ENCODE data around the gene MYL1. TPM values are rescaled to one million over a fixed set of nuclear protein-coding genes. Genes with fewer than 3 reads are reported as not detected.

MYL1 gene
- total RNA-seq, result not detected in 2 replicates
- total RNA-seq (2013), result 271 TPM
- polyA plus RNA-seq, result not detected in 2 replicates
- polyA minus RNA-seq, result not detected in 2 replicates

- Histone ChIP-seq H3K27me3 (replicated peaks in 1 of 4; ENCODE audit: control extremely low read depth in 1 of 4, control insufficient read depth in 3 of 4, insufficient read depth in 4 of 4, low read length in 3 of 4) (no peaks in the 10 kb centered on the region), H2AFZ (ENCODE audit: insufficient read depth, low read depth, low read length, poor library complexity, severe bottlenecking) (no peak within 1 kb of the TSS), H3K4me3 (ENCODE audit: control extremely low read depth in 1 of 5, extremely low read depth in 1 of 5, insufficient read depth in 1 of 5, low read depth in 2 of 5, low read length in 4 of 5) (no peak within 1 kb of the TSS), H3K4me2 (replicated peaks; ENCODE audit: low read depth, low read length, poor library complexity, severe bottlenecking) (no peak within 1 kb of the TSS), H4K20me1 (ENCODE audit: control insufficient read depth, insufficient read depth, low read length, poor library complexity, severe bottlenecking) (no peaks in the 10 kb centered on the region), H3K4me1 (ENCODE audit: control insufficient read depth in 2 of 2, insufficient read depth in 2 of 2, low read length in 2 of 2) (no peaks in the 10 kb centered on the region), H3K9me3 (ENCODE audit: control extremely low read depth in 1 of 3, control insufficient read depth in 2 of 3, insufficient read depth in 1 of 3, low read length in 2 of 3) (no peaks in the 10 kb centered on the region), H3K9ac (ENCODE audit: low read length) (no peak within 1 kb of the TSS), H3K36me3 (replicated peaks in 1 of 2; ENCODE audit: control extremely low read depth in 1 of 2, control insufficient read depth in 1 of 2, extremely low read depth in 1 of 2, insufficient read depth in 2 of 2, low read length in 1 of 2) (no peaks in the 10 kb centered on the region), H3K27ac (ENCODE audit: low read length in 2 of 2) (no peak within 1 kb of the TSS), H3K79me2 (ENCODE audit: control insufficient read depth, insufficient read depth, low read length) (no peaks in the 10 kb centered on the region)
- ChIA-PET CTCF (no interaction called here), POLR2A (no interaction called here)
- TF ChIP-seq EZH2 (IDR thresholded peaks at IDR 0.05; ENCODE audit: borderline replicate concordance, insufficient read depth, low read depth, low read length, poor library complexity, severe bottlenecking) (no peak), CTCF (IDR thresholded peaks at IDR 0.05) (no peak)
- H3K27ac Mint-ChIP-seq, result no peak within 1 kb of the TSS
- no peak within 1 kb of the TSS for H3K4me3 Mint-ChIP-seq
- intact Hi-C loops (cut with micrococcal nuclease), result no loop called here
- no peaks in the 10 kb centered on the region for H3K9me3 Mint-ChIP-seq (ENCODE audit: insufficient read depth)
- WGBS (ENCODE audit: insufficient coverage), result 92% methylated on average over 2 of the region's 5 CpGs
- H3K27me3 Mint-ChIP-seq, result peaks cover 3% of the 10 kb centered on the region
- ATAC-seq (ENCODE audit: low read depth) (no peak), DNase-seq (no peak)
- no peaks in the 10 kb centered on the region for H3K4me1 Mint-ChIP-seq
These were observed at the start of gene MYL1 for GRCh38 chr2:210315015-210315788. TSS of gene MYL1 (minus strand) at chr2:210315174. CDS start at chr2:210315042, 132 bp downstream.

- no peak overlapping the region for H3K4me3 Mint-ChIP-seq
- H3K27ac Mint-ChIP-seq, result no peak overlapping the region
- Histone ChIP-seq H3K27me3 (replicated peaks in 1 of 4; ENCODE audit: control extremely low read depth in 1 of 4, control insufficient read depth in 3 of 4, insufficient read depth in 4 of 4, low read length in 3 of 4) (no peaks in the 10 kb centered on the region), H3K4me1 (ENCODE audit: control insufficient read depth in 2 of 2, insufficient read depth in 2 of 2, low read length in 2 of 2) (no peaks in the 10 kb centered on the region), H3K9ac (ENCODE audit: low read length) (no peak overlapping the region), H3K4me2 (replicated peaks; ENCODE audit: low read depth, low read length, poor library complexity, severe bottlenecking) (no peak overlapping the region), H3K4me3 (ENCODE audit: control extremely low read depth in 1 of 5, extremely low read depth in 1 of 5, insufficient read depth in 1 of 5, low read depth in 2 of 5, low read length in 4 of 5) (no peak overlapping the region), H3K79me2 (ENCODE audit: control insufficient read depth, insufficient read depth, low read length) (no peaks in the 10 kb centered on the region), H4K20me1 (ENCODE audit: control insufficient read depth, insufficient read depth, low read length, poor library complexity, severe bottlenecking) (no peaks in the 10 kb centered on the region), H3K27ac (ENCODE audit: low read length in 2 of 2) (no peak overlapping the region), H3K36me3 (replicated peaks in 1 of 2; ENCODE audit: control extremely low read depth in 1 of 2, control insufficient read depth in 1 of 2, extremely low read depth in 1 of 2, insufficient read depth in 2 of 2, low read length in 1 of 2) (no peaks in the 10 kb centered on the region), H2AFZ (ENCODE audit: insufficient read depth, low read depth, low read length, poor library complexity, severe bottlenecking) (no peak overlapping the region), H3K9me3 (ENCODE audit: control extremely low read depth in 1 of 3, control insufficient read depth in 2 of 3, insufficient read depth in 1 of 3, low read length in 2 of 3) (no peaks in the 10 kb centered on the region)
- intact Hi-C loops (cut with micrococcal nuclease), result no loop called here
- H3K4me1 Mint-ChIP-seq, result no peaks in the 10 kb centered on the region
- TF ChIP-seq EZH2 (IDR thresholded peaks at IDR 0.05; ENCODE audit: borderline replicate concordance, insufficient read depth, low read depth, low read length, poor library complexity, severe bottlenecking) (no peak), CTCF (IDR thresholded peaks at IDR 0.05) (no peak)
- CTCF ChIA-PET, result no interaction called here
- no peaks in the 10 kb centered on the region for H3K27me3 Mint-ChIP-seq
- H3K9me3 Mint-ChIP-seq (ENCODE audit: insufficient read depth), result no peaks in the 10 kb centered on the region
- DNase-seq (no peak), ATAC-seq (ENCODE audit: low read depth) (no peak)
- POLR2A ChIA-PET, result no interaction called here
These were observed 48.9 kb upstream of the MYL1 start for GRCh38 chr2:210363876-210364275.

Data from B cell (primary cell).